Osteoblast (primary cell): Measurements from ENCODE around the gene CDH4. TPM values are rescaled to one million over a fixed set of nuclear protein-coding genes. Genes with fewer than 3 reads are reported as not detected.

Experiments
- DNase-seq: peaks from one replicate; pipeline ENCODE4 v3.0.0; 2011; ENCODE audit warnings: low spot score, mixed read lengths; ENCODE audit not compliant: insufficient read length; ENCODE audit errors: missing footprints
- H2AFZ ChIP-seq: 2 replicates; pipeline ENCODE4 v1.6.0; 2011; ENCODE audit warnings: mild to moderate bottlenecking, low read length
- H3K27ac ChIP-seq: 2 replicates; pipeline ENCODE4 v1.5.1; 2011; ENCODE audit warnings: mild to moderate bottlenecking, low read depth, low read length, moderate library complexity
- H3K27me3 ChIP-seq: 2 replicates; pipeline ENCODE4 v1.6.0; 2012; ENCODE audit warnings: mild to moderate bottlenecking, control low read depth, inconsistent platforms, low read length, moderate library complexity; ENCODE audit not compliant: insufficient read depth
- H3K36me3 ChIP-seq: 2 replicates; pipeline ENCODE4 v1.5.1; 2011; ENCODE audit warnings: mild to moderate bottlenecking, low read length, control low read depth, moderate library complexity; ENCODE audit not compliant: insufficient read depth
- H3K4me1 ChIP-seq: 2 replicates; pipeline ENCODE4 v1.5.1; 2011; ENCODE audit warnings: mild to moderate bottlenecking, low read length, control low read depth, moderate library complexity; ENCODE audit not compliant: insufficient read depth
- H3K4me2 ChIP-seq: 2 replicates; pipeline ENCODE4 v1.6.0; 2011; ENCODE audit warnings: mild to moderate bottlenecking, low read length; ENCODE audit not compliant: insufficient read depth
- H3K4me3 ChIP-seq: fragments of 200-600 bp; sonication (generic); 3 replicates; pipeline ENCODE4 v1.5.1; 2012; ENCODE audit warnings: mild to moderate bottlenecking, low read length, inconsistent platforms; ENCODE audit not compliant: insufficient read depth
- H3K79me2 ChIP-seq: 2 replicates; pipeline ENCODE4 v1.6.0; 2012; ENCODE audit warnings: mild to moderate bottlenecking, low read length, control low read depth, inconsistent platforms; ENCODE audit not compliant: insufficient read depth
- H3K9me3 ChIP-seq: 2 replicates; pipeline ENCODE4 v1.5.1; 2011; ENCODE audit warnings: low read depth, low read length, control low read depth
- H4K20me1 ChIP-seq: 2 replicates; pipeline ENCODE4 v1.6.0; 2012; ENCODE audit warnings: mild to moderate bottlenecking, low read length, control low read depth; ENCODE audit not compliant: insufficient read depth
- CTCF ChIP-seq: IDR thresholded peaks from 2 replicates; pipeline ENCODE4 v1.5.1; 2011; ENCODE audit warnings: mild to moderate bottlenecking, low read depth, low read length, moderate library complexity; ENCODE audit errors: extremely low read depth
- total RNA-seq: library from RNA; depleted of rRNA; stranded (reverse); fragments of >200 nt; gene quantifications from 2 replicates; pipeline ENCODE4 v1.2.3, GENCODE V29; 2012

Gene CDH4
- total RNA-seq, 1 donor: 1.1 TPM

DNA sequence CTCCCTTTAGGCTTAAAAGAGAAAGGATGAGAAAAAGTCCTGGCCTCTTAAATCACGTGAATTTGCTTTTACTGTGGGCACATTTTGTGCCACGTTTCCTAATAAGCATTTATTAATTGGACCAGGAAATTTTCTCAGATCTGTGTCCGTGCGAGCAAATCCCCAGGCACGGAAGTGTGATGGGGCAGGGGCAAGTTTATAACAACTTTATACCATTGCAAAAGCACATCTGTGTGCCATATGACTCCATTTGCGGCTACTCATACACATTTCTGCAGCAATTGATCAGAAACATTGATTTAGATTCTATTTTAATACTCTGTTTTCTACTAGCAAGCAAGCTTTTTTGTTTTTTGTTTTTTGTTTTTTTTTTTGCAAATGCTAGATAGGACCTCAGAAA is 440.4 kb downstream of the CDH4 start:
- Histone ChIP-seq H3K4me2 (no peak overlapping the region), H3K79me2 (no peaks in the 10 kb centered on the region), H3K27ac (no peak overlapping the region), H3K27me3 (no peaks in the 10 kb centered on the region), H3K4me1 (no peaks in the 10 kb centered on the region), H3K36me3 (no peaks in the 10 kb centered on the region), H2AFZ (no peak overlapping the region), H4K20me1 (no peaks in the 10 kb centered on the region), H3K4me3 (no peak overlapping the region), H3K9me3 (no peaks in the 10 kb centered on the region)
- TF ChIP-seq CTCF: no peak
- DNase-seq: peak; percentile 35

GRCh38 chr20:61693055-61693600 is 441.1 kb downstream of the CDH4 start:
- H3K27me3 ChIP-seq: no peaks in the 10 kb centered on the region
- peak; percentile 23 for DNase-seq
- TF ChIP-seq CTCF: no peak
- H3K4me1 ChIP-seq: no peaks in the 10 kb centered on the region
- H3K27ac ChIP-seq: no peak overlapping the region
- no peak overlapping the region for H3K4me3 ChIP-seq
- H4K20me1 ChIP-seq: no peaks in the 10 kb centered on the region
- no peak overlapping the region for H2AFZ ChIP-seq
- H3K36me3 ChIP-seq: no peaks in the 10 kb centered on the region
- H3K79me2 ChIP-seq: no peaks in the 10 kb centered on the region
- no peaks in the 10 kb centered on the region for H3K9me3 ChIP-seq
- H3K4me2 ChIP-seq: no peak overlapping the region

DNA sequence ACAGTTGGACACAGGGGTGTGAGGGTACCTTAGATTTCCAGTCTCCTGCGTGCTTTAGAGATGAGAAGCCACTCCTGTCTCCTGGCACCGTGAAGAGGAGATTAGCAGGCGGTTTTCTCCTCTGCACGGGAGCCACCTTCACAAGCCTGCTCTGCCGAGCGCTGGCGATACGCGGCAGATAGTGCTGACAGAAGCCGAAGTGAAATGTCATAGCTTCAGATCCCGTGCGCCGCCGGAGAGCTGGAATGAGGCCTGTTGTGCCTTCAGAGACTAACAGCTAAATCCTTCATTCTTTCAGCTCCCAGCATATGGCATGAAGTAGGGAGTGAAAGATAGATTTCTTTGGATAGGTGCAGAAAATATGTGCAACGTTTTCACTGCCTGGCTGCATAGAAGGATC is 442.6 kb downstream of the CDH4 start:
- H3K4me1 ChIP-seq: no peaks in the 10 kb centered on the region
- H4K20me1 ChIP-seq: no peaks in the 10 kb centered on the region
- no peaks in the 10 kb centered on the region for H3K27me3 ChIP-seq
- H3K4me3 ChIP-seq: no peak overlapping the region
- no peaks in the 10 kb centered on the region for H3K36me3 ChIP-seq
- peak; percentile 37 for DNase-seq
- H3K79me2 ChIP-seq: no peaks in the 10 kb centered on the region
- no peak overlapping the region for H3K27ac ChIP-seq
- no peak overlapping the region for H3K4me2 ChIP-seq
- no peak overlapping the region for H2AFZ ChIP-seq
- H3K9me3 ChIP-seq: no peaks in the 10 kb centered on the region
- TF ChIP-seq CTCF: no peak

GRCh38 chr20:61695741-61696140 is 443.7 kb downstream of the CDH4 start:
- Histone ChIP-seq H2AFZ (no peak overlapping the region), H3K4me2 (no peak overlapping the region), H3K79me2 (no peaks in the 10 kb centered on the region), H3K27ac (no peak overlapping the region), H3K27me3 (no peaks in the 10 kb centered on the region), H3K4me3 (no peak overlapping the region), H3K4me1 (no peaks in the 10 kb centered on the region), H3K9me3 (no peaks in the 10 kb centered on the region), H4K20me1 (no peaks in the 10 kb centered on the region), H3K36me3 (no peaks in the 10 kb centered on the region)
- DNase-seq: no peak
- no peak for TF ChIP-seq CTCF
